Measurements from ENCODE around the gene SHOC1.
"Not testable (repeated sequence)": the region's sequence is repeated elsewhere in the genome, so short reads cannot be mapped to it uniquely, and the experiment has no call there.

The SHOC1 gene

GRCh38 chr9:111825468-111826145, 30.9 kb upstream of the SHOC1 start:
- TF ChIP-seq CTCF (IDR thresholded peaks at IDR 0.05; ENCODE audit: extremely low read depth, insufficient read depth, missing control alignments), result no peak
- DNase-seq (ENCODE audit: low spot score), result no peak
- in situ Hi-C loops (cut with MboI; ENCODE audit: low pct_unique_long_range_greater_than_20kb, low sequenced_read_pairs, unreplicated experiment), result no loop called here

- in situ Hi-C loops (cut with MboI; ENCODE audit: low pct_unique_long_range_greater_than_20kb, low sequenced_read_pairs, unreplicated experiment), result no loop called here
- no peak for DNase-seq (ENCODE audit: low spot score)
- no peak for TF ChIP-seq CTCF (IDR thresholded peaks at IDR 0.05; ENCODE audit: extremely low read depth, insufficient read depth, missing control alignments)
Measured at GRCh38 chr9:111821006-111821528, 26.3 kb upstream of the SHOC1 start.

GRCh38 chr9:111819360-111819759, 24.6 kb upstream of the SHOC1 start:
- in situ Hi-C loops (cut with MboI; ENCODE audit: low pct_unique_long_range_greater_than_20kb, low sequenced_read_pairs, unreplicated experiment), result no loop called here
- TF ChIP-seq CTCF (IDR thresholded peaks at IDR 0.05; ENCODE audit: extremely low read depth, insufficient read depth, missing control alignments), result no peak
- DNase-seq (ENCODE audit: low spot score), result no peak

- no peak for TF ChIP-seq CTCF (IDR thresholded peaks at IDR 0.05; ENCODE audit: extremely low read depth, insufficient read depth, missing control alignments)
- DNase-seq (ENCODE audit: low spot score), result no peak
- in situ Hi-C loops (cut with MboI; ENCODE audit: low pct_unique_long_range_greater_than_20kb, low sequenced_read_pairs, unreplicated experiment), result no loop called here
Measured at GRCh38 chr9:111815285-111816070, 20.7 kb upstream of the SHOC1 start.

GRCh38 chr9:111812337-111812736, 17.6 kb upstream of the SHOC1 start:
- in situ Hi-C loops (cut with MboI; ENCODE audit: low pct_unique_long_range_greater_than_20kb, low sequenced_read_pairs, unreplicated experiment), result no loop called here
- no peak for DNase-seq (ENCODE audit: low spot score)
- TF ChIP-seq CTCF (IDR thresholded peaks at IDR 0.05; ENCODE audit: extremely low read depth, insufficient read depth, missing control alignments), result no peak

GRCh38 chr9:111810908-111811307, 16.2 kb upstream of the SHOC1 start:
- no peak for DNase-seq (ENCODE audit: low spot score)
- TF ChIP-seq CTCF (IDR thresholded peaks at IDR 0.05; ENCODE audit: extremely low read depth, insufficient read depth, missing control alignments), result no peak
- in situ Hi-C loops (cut with MboI; ENCODE audit: low pct_unique_long_range_greater_than_20kb, low sequenced_read_pairs, unreplicated experiment), result no loop called here

- in situ Hi-C loops (cut with MboI; ENCODE audit: low pct_unique_long_range_greater_than_20kb, low sequenced_read_pairs, unreplicated experiment); DNase-seq (ENCODE audit: low spot score): not testable (repeated sequence)
Measured at GRCh38 chr9:111810415-111810814, 15.7 kb upstream of the SHOC1 start.
